ENCODE results near the gene COLEC11. TPM values are rescaled to one million over a fixed set of nuclear protein-coding genes. Genes with fewer than 3 reads are reported as not detected.

The COLEC11 gene
- total RNA-seq, 2 experiments from 2014 or later = 1.7 TPM; not detected in 1

DNA sequence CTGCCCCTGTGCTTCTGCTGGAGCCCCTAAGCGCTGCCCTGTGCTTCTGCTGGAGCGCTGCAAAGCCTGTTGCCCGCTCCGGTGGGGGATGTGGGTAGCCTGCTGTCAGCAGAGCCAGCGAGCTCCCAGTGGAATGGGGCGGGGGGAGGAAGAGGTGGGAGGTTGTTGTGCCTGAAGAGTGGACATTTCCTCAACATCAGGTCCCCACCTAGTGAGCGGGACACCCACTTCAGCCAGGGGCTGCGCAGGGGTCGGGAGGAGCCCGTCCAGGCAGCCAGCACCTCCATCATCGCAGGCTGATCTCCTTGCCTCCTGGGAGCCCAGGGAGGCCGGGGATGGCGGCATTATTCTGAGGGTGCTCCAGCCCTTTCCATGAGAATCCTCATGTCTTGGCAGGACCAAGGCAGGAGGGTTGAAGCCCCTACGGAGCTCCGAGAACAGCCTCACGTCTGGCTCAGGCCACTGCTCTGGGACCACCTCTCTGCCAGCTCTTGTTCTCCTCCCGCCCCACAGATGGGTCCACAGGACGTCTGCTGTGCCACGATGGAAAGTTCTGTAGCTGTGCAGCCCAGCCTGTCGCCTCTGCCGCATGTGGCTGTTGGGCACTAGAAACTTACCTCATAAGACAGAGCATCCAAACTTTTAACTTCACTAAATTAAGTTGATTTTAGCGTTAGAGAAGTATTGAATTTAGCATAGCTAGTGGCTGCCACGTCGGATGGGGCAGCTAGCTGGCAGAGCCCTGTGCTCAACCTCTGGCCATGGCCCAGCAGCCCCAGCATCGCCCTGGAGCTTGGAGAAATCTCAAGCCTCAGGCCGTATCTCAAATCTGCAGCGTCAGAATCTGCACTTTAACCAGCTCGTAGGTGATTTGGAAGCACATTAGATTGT lies 61.2 kb downstream of the COLEC11 start:
- no peak overlapping the region for H3K27ac ChIP-seq (ENCODE audit: low read depth, low read length, poor library complexity, severe bottlenecking)
- ChIA-PET POLR2A (interaction anchor here (0.6 to 0.9 kb wide), 3 partner anchors 12 to 701 kb away, joined by 3 read pairs; partner anchors contain the start of gene RNASEH1), CTCF (ENCODE audit: unreplicated experiment) (interaction anchor here (0.6 kb wide), 1 partner anchor 142 kb away, joined by 3 read pairs; no protein-coding TSS in a partner anchor)
- intact Hi-C loops (cut with micrococcal nuclease; ENCODE audit: unreplicated experiment) = no loop called here
- peaks cover 26% of the 10 kb centered on the region for H3K4me1 ChIP-seq (ENCODE audit: insufficient read depth, low read length, poor library complexity, severe bottlenecking)
- H3K9me2 ChIP-seq (ENCODE audit: insufficient read depth, low read length) = no peaks in the 10 kb centered on the region
- DNase-seq (ENCODE audit: low spot score) = no peak
- BruUV-seq (replicated peaks) = no TSS peak
- peak overlapping the region; percentile 14; the same call in 1 of the 2 replicates for H2AFZ ChIP-seq (ENCODE audit: low read length)
- no peaks in the 10 kb centered on the region for H3K9me3 ChIP-seq (ENCODE audit: low read length)
- H3K4me3 ChIP-seq (ENCODE audit: low read depth, low read length, poor library complexity, severe bottlenecking) = no peak overlapping the region
- no peaks in the 10 kb centered on the region for H3K79me2 ChIP-seq (ENCODE audit: insufficient read depth, low read depth, low read length)
- no peak overlapping the region for H3K4me2 ChIP-seq (ENCODE audit: low read length)
- no peaks in the 10 kb centered on the region for H3K36me3 ChIP-seq (ENCODE audit: insufficient read depth, low read length)
- TF ChIP-seq, protein P1, sequence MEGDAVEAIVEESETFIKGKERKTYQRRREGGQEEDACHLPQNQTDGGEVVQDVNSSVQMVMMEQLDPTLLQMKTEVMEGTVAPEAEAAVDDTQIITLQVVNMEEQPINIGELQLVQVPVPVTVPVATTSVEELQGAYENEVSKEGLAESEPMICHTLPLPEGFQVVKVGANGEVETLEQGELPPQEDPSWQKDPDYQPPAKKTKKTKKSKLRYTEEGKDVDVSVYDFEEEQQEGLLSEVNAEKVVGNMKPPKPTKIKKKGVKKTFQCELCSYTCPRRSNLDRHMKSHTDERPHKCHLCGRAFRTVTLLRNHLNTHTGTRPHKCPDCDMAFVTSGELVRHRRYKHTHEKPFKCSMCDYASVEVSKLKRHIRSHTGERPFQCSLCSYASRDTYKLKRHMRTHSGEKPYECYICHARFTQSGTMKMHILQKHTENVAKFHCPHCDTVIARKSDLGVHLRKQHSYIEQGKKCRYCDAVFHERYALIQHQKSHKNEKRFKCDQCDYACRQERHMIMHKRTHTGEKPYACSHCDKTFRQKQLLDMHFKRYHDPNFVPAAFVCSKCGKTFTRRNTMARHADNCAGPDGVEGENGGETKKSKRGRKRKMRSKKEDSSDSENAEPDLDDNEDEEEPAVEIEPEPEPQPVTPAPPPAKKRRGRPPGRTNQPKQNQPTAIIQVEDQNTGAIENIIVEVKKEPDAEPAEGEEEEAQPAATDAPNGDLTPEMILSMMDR (conservative IDR thresholded peaks at IDR 0.05; ENCODE audit: low read length) = no peak
- TF ChIP-seq EZH2phosphoT487 (IDR thresholded peaks at IDR 0.05; ENCODE audit: borderline replicate concordance, low read depth, low read length) = no peak
- no peaks in the 10 kb centered on the region for H4K20me1 ChIP-seq (ENCODE audit: insufficient read depth, low read length)

GRCh38 chr2:3656762-3657721 lies 62.1 kb downstream of the COLEC11 start:
- intact Hi-C loops (cut with micrococcal nuclease; ENCODE audit: unreplicated experiment) = no loop called here
- Histone ChIP-seq H3K9me3 (ENCODE audit: low read length) (no peaks in the 10 kb centered on the region), H3K4me3 (ENCODE audit: low read depth, low read length, poor library complexity, severe bottlenecking) (no peak overlapping the region), H3K36me3 (ENCODE audit: insufficient read depth, low read length) (no peaks in the 10 kb centered on the region), H3K9me2 (ENCODE audit: insufficient read depth, low read length) (no peaks in the 10 kb centered on the region), H3K79me2 (ENCODE audit: insufficient read depth, low read depth, low read length) (no peaks in the 10 kb centered on the region), H3K4me2 (ENCODE audit: low read length) (peak overlapping the region; percentile 10; the same call in 1 of the 2 replicates), H3K4me1 (ENCODE audit: insufficient read depth, low read length, poor library complexity, severe bottlenecking) (peaks cover 27% of the 10 kb centered on the region), H3K27ac (ENCODE audit: low read depth, low read length, poor library complexity, severe bottlenecking) (no peak overlapping the region), H2AFZ (ENCODE audit: low read length) (peak overlapping the region; percentile 14; the same call in 1 of the 2 replicates), H4K20me1 (ENCODE audit: insufficient read depth, low read length) (no peaks in the 10 kb centered on the region)
- ChIA-PET POLR2A (interaction anchor here (0.9 kb wide), 2 partner anchors 13 to 99 kb away, joined by 3 read pairs; partner anchors contain the start of gene RNASEH1), CTCF (ENCODE audit: unreplicated experiment) (interaction anchor here (0.6 kb wide), 1 partner anchor 143 kb away, joined by 3 read pairs; no protein-coding TSS in a partner anchor)
- TF ChIP-seq, protein P1 (conservative IDR thresholded peaks at IDR 0.05; ENCODE audit: low read length) = no peak
- no peak for TF ChIP-seq EZH2phosphoT487 (IDR thresholded peaks at IDR 0.05; ENCODE audit: borderline replicate concordance, low read depth, low read length)
- no peak for DNase-seq (ENCODE audit: low spot score)
- no TSS peak for BruUV-seq (replicated peaks)

Data from OCI-LY7 (cell line).